GM19438 (cell line): ENCODE data around the gene WNT2B.

Source experiments
- ATAC-seq: cut with Tn5 transposase; IDR thresholded peaks from one replicate; pipeline ENCODE4 v1.9.1; 2021; ENCODE audit warnings: low read depth; ENCODE audit not compliant: unreplicated experiment

Gene WNT2B

GRCh38 chr1:112522621-112523020, 13.9 kb downstream of the WNT2B start:
- no peak for ATAC-seq

- no peak for ATAC-seq
Measured at GRCh38 chr1:112524251-112524650, 15.5 kb downstream of the WNT2B start.

GRCh38 chr1:112524986-112525385, 16.2 kb downstream of the WNT2B start:
- ATAC-seq: no peak

GRCh38 chr1:112527266-112528010, 18.7 kb downstream of the WNT2B start:
- no peak for ATAC-seq

- ATAC-seq: no peak
Measured at GRCh38 chr1:112528076-112528475, 19.3 kb downstream of the WNT2B start.

- no peak for ATAC-seq
Measured at GRCh38 chr1:112529301-112529700, 20.5 kb downstream of the WNT2B start.

GRCh38 chr1:112530832-112531231, 22.1 kb downstream of the WNT2B start:
- ATAC-seq: no peak

- ATAC-seq: no peak
Measured at GRCh38 chr1:112532064-112532463, 23.3 kb downstream of the WNT2B start.

- ATAC-seq: no peak
Measured at GRCh38 chr1:112533029-112533428, 24.3 kb downstream of the WNT2B start.

- ATAC-seq: no peak
Measured at GRCh38 chr1:112536561-112536960, 27.8 kb downstream of the WNT2B start.

GRCh38 chr1:112537456-112537855, 28.7 kb downstream of the WNT2B start:
- no peak for ATAC-seq

GRCh38 chr1:112538883-112539282, 30.1 kb downstream of the WNT2B start:
- no peak for ATAC-seq

GRCh38 chr1:112540226-112540794, 31.5 kb downstream of the WNT2B start:
- no peak for ATAC-seq

- ATAC-seq: no peak
Measured at GRCh38 chr1:112541299-112541698, 32.5 kb downstream of the WNT2B start.

- ATAC-seq: no peak
Measured at GRCh38 chr1:112542206-112542973, 33.6 kb downstream of the WNT2B start.

- no peak for ATAC-seq
Measured at GRCh38 chr1:112544011-112544688, 35.4 kb downstream of the WNT2B start.

- ATAC-seq: no peak
Measured at GRCh38 chr1:112544751-112545150, 36.0 kb downstream of the WNT2B start.

GRCh38 chr1:112546076-112546475, 37.3 kb downstream of the WNT2B start:
- no peak for ATAC-seq

- no peak for ATAC-seq
Measured at GRCh38 chr1:112548547-112548946, 39.8 kb downstream of the WNT2B start.

- no peak for ATAC-seq
Measured at GRCh38 chr1:112549590-112549989, 40.8 kb downstream of the WNT2B start.

- no peak for ATAC-seq
Measured at GRCh38 chr1:112554411-112554810, 45.6 kb downstream of the WNT2B start.
